Activated CD4-positive, alpha-beta T cell treated with anti-CD3 and anti-CD28 coated beads, Interleukin-2, amount 50 U/mL, for 16 hours (primary cell): ENCODE data around the gene NDUFA5.
A peak's percentile ranks its signal among the peaks of the same experiment; 100 is the strongest.

Experiments used
- DNase-seq: peaks from one replicate; pipeline ENCODE4 v3.0.0-alpha.2; 2020

Gene NDUFA5

DNA sequence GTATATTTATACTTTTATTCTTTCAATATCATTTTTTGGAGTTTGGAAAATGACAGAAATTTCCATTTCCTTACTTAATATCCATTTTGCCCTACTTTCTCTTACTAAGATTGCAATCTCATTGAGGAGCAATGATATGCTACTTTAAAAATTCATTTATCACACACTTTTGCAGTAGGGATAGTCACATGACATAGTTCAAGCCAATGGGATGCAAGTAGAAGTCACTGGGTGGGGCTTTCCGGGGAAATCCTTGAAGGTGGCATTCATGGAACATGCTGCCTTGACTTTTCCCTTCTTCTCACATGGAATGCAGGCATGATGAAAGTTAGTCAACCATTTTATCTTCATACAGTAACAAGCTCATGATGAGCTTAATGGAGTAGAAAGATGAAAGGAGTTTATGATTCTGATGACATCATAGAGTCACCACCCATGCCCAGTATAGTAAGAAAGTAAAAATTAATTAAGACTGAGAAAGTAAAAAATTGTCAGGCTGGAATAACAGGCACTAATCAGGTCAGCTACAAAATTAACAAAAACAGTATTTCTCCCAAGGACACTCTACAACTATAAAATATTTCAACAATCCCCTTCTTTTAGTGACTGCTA lies 56.6 kb downstream of the NDUFA5 start:
- DNase-seq: no peak

- DNase-seq: no peak
Observed at GRCh38 chr7:123499211-123499970, 58.2 kb downstream of the NDUFA5 start.

DNA sequence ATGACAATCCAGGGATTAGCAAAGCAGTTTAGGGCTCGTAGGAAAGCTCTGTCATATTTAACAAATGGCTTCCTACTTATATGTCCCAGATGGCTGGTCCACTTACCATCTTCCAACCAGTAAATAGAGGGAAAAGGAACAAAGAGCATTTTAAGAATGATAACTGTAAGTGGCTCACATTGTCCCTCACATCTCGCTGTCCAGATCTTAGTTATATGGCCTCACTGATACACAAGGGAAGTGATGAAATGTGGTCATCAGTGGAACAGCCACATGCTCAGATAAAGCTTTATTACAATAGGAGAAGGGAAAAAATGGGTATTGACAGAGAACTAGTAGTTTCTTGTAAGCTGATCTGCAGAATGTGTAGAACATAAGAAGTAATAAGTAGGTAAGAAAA lies 59.0 kb downstream of the NDUFA5 start:
- DNase-seq: no peak

DNA sequence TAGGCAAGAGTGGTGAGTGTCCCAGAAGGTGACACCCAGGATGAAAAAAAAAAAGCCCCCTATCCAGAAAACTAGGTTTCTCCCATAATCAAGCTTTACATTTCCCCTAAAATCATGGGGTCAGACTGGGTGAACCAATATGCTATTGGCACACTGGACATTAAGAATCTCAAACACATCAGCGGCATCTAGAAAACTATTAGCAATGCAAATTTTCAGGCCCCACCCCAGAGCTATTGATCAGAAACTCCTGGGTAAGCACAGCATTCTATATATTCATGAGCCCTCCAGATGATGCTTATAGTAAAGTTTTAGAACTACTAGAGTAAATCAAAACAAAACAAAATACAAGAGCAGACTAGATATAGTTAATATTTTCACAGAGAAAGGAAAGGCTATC lies 59.6 kb downstream of the NDUFA5 start:
- DNase-seq: no peak

GRCh38 chr7:123494193-123494796 lies 63.3 kb downstream of the NDUFA5 start:
- DNase-seq: peak; percentile 30

DNA sequence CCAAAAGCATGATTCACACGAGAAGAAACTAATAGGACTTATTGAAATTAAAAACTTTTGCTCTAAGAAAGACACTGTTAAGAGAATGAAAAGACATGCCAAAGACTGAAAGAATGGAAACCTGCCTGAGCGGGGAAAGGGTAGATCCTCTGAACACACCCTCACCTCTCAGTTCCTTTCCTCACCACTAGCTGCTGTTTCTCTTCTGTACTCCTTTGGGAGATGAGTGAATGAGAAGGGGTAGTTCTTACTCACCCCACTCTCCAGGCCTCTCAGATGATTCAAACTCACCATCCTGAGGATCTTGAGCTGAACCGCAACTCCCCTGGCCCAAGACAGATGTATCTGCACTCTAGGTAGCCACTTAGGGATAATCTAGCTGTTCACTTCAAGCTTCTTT lies 65.1 kb downstream of the NDUFA5 start:
- no peak for DNase-seq
